ENCODE measurements around the gene TSPO. TPM values are rescaled to one million over a fixed set of nuclear protein-coding genes. Genes with fewer than 3 reads are reported as not detected.

Gene TSPO
- total and polyA plus RNA-seq, 9 of the 15 experiments (the other 6 are each of a cell fraction or from before 2014, with no cell fraction given) = 4.9 to 126 (median 25.3) TPM

GRCh38 chr22:43188829-43189545, 37.6 kb downstream of the TSPO start:
- intact Hi-C loops (cut with micrococcal nuclease) = loop anchor here (5.0 kb wide), 1 partner anchor 38 kb away; no protein-coding TSS in a partner anchor
- no peak overlapping the region for H3K4me2 ChIP-seq (ENCODE audit: insufficient read depth, low read length)
- H4K20me1 ChIP-seq (replicated peaks; ENCODE audit: control insufficient read depth, insufficient read depth, low read length) = no peaks in the 10 kb centered on the region
- H3K9me1 ChIP-seq (ENCODE audit: control insufficient read depth, insufficient read depth, low read length) = no peaks in the 10 kb centered on the region
- ChIA-PET CTCF (ENCODE audit: low intra/inter-chr PET ratio) (no interaction called here), POLR2A (no interaction called here)
- no TSS peak for BruUV-seq (replicated peaks)
- H3K9me3 ChIP-seq (replicated peaks; ENCODE audit: control insufficient read depth, insufficient read depth, low read depth, low read length) = no peaks in the 10 kb centered on the region
- H3K79me2 ChIP-seq (ENCODE audit: control insufficient read depth, insufficient read depth, low read length) = peaks cover 28% of the 10 kb centered on the region
- no peak overlapping the region for H3K4me3 ChIP-seq
- FAIRE-seq = no peak
- peak in 1 of 4 experiments; percentile 8 for DNase-seq (ENCODE audit: extremely low read depth in 1 of 4, low spot score in 3 of 4)
- no peak for ATAC-seq
- peak overlapping the region; percentile 55; the same call in 1 of the 2 replicates for H2AFZ ChIP-seq (ENCODE audit: low read depth, low read length)
- in situ Hi-C loops (cut with MboI) = no loop called here
- no peak overlapping the region for H3K27ac ChIP-seq (ENCODE audit: extremely low read depth, low read depth, low read length)
- H3K9ac ChIP-seq (ENCODE audit: insufficient read depth in 1 of 2, low read depth in 2 of 2, low read length in 2 of 2) = peak overlapping the region in 1 of 2 experiments; percentile 20; a peak in 1 of 4 replicates
- H3K4me1 ChIP-seq (replicated peaks in 1 of 2; ENCODE audit: control insufficient read depth in 2 of 2, insufficient read depth in 2 of 2, low read length in 2 of 2) = peaks cover 10 to 15% of the 10 kb centered on the region in 2 experiments; a peak in 4 of 5 replicates
- peaks cover 9% of the 10 kb centered on the region; the same call in 2 of the 3 replicates for H3K36me3 ChIP-seq (ENCODE audit: control insufficient read depth, insufficient read depth, low read length)
- 74% methylated on average over 5 of the region's 5 CpGs for WGBS (ENCODE audit: insufficient coverage, low coverage, missing lambda C conversion rate)
- H3K27me3 ChIP-seq (ENCODE audit: control insufficient read depth in 2 of 2, insufficient read depth in 2 of 2, low read length in 2 of 2) = no peaks in the 10 kb centered on the region
- TF ChIP-seq PHTF2 (CRISPR knock-in tag; IDR thresholded peaks at IDR 0.05) = no peak
- no peak for TF ChIP-seq CC2D1A (IDR thresholded peaks at IDR 0.05)
- no peak for TF ChIP-seq NR2C1 (IDR thresholded peaks at IDR 0.05)
- TF ChIP-seq NR2C1 (tag; IDR thresholded peaks at IDR 0.05) = no peak
- TF ChIP-seq, protein P1, sequence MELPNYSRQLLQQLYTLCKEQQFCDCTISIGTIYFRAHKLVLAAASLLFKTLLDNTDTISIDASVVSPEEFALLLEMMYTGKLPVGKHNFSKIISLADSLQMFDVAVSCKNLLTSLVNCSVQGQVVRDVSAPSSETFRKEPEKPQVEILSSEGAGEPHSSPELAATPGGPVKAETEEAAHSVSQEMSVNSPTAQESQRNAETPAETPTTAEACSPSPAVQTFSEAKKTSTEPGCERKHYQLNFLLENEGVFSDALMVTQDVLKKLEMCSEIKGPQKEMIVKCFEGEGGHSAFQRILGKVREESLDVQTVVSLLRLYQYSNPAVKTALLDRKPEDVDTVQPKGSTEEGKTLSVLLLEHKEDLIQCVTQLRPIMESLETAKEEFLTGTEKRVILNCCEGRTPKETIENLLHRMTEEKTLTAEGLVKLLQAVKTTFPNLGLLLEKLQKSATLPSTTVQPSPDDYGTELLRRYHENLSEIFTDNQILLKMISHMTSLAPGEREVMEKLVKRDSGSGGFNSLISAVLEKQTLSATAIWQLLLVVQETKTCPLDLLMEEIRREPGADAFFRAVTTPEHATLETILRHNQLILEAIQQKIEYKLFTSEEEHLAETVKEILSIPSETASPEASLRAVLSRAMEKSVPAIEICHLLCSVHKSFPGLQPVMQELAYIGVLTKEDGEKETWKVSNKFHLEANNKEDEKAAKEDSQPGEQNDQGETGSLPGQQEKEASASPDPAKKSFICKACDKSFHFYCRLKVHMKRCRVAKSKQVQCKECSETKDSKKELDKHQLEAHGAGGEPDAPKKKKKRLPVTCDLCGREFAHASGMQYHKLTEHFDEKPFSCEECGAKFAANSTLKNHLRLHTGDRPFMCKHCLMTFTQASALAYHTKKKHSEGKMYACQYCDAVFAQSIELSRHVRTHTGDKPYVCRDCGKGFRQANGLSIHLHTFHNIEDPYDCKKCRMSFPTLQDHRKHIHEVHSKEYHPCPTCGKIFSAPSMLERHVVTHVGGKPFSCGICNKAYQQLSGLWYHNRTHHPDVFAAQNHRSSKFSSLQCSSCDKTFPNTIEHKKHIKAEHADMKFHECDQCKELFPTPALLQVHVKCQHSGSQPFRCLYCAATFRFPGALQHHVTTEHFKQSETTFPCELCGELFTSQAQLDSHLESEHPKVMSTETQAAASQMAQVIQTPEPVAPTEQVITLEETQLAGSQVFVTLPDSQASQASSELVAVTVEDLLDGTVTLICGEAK (IDR thresholded peaks at IDR 0.05) = no peak
- TF ChIP-seq, protein P1 (CRISPR knock-in tag; IDR thresholded peaks at IDR 0.05) = no peak
- no peak for TF ChIP-seq JUN (IDR thresholded peaks at IDR 0.05; ENCODE audit: borderline replicate concordance, low read depth, low read length)
- TF ChIP-seq JUN (CRISPR knock-in tag; IDR thresholded peaks at IDR 0.05; ENCODE audit: borderline replicate concordance) = no peak
- no peak for TF ChIP-seq SRSF9 (IDR thresholded peaks at IDR 0.05; ENCODE audit: borderline replicate concordance, low read depth, low read length)
- no peak for TF ChIP-seq TBP (optimal IDR thresholded peaks at IDR 0.05; ENCODE audit: low read depth, low read length)
- TF ChIP-seq MCM3 (IDR thresholded peaks at IDR 0.05) = no peak
- TF ChIP-seq E4F1 (CRISPR knock-in tag; IDR thresholded peaks at IDR 0.05; ENCODE audit: borderline replicate concordance) = no peak
